ENCODE results near the gene SMARCA2.

GRCh38 chr9:2217540-2217939 lies 202.4 kb downstream of the SMARCA2 start:
- no peak for TF ChIP-seq CTCF (IDR thresholded peaks at IDR 0.05; ENCODE audit: low read depth, low read length, missing input control)
- no peak for TF ChIP-seq ZBTB33 (IDR thresholded peaks at IDR 0.05)
- TF ChIP-seq YY1 (IDR thresholded peaks at IDR 0.05) = no peak
- no peak for TF ChIP-seq JUND (IDR thresholded peaks at IDR 0.05)
- no peak for TF ChIP-seq RAD21 (IDR thresholded peaks at IDR 0.05)
- TF ChIP-seq MAX (IDR thresholded peaks at IDR 0.05) = no peak
- TF ChIP-seq ATF3 (IDR thresholded peaks at IDR 0.05) = no peak
- TF ChIP-seq SP1 (IDR thresholded peaks at IDR 0.05) = no peak
- TF ChIP-seq TAF1 (conservative IDR thresholded peaks at IDR 0.05) = no peak
- no peak for TF ChIP-seq EGR1 (IDR thresholded peaks at IDR 0.05; ENCODE audit: low read depth in 2 of 2)

All from liver (tissue), 3 donors.